ENCODE results near the gene ARID4B. TPM values are rescaled to one million over a fixed set of nuclear protein-coding genes. Genes with fewer than 3 reads are reported as not detected.

ARID4B gene
- polyA plus RNA-seq, 1 donor (not counting 4 experiments of a cell fraction or from before 2014, with no cell fraction given) = 12.7 TPM

DNA sequence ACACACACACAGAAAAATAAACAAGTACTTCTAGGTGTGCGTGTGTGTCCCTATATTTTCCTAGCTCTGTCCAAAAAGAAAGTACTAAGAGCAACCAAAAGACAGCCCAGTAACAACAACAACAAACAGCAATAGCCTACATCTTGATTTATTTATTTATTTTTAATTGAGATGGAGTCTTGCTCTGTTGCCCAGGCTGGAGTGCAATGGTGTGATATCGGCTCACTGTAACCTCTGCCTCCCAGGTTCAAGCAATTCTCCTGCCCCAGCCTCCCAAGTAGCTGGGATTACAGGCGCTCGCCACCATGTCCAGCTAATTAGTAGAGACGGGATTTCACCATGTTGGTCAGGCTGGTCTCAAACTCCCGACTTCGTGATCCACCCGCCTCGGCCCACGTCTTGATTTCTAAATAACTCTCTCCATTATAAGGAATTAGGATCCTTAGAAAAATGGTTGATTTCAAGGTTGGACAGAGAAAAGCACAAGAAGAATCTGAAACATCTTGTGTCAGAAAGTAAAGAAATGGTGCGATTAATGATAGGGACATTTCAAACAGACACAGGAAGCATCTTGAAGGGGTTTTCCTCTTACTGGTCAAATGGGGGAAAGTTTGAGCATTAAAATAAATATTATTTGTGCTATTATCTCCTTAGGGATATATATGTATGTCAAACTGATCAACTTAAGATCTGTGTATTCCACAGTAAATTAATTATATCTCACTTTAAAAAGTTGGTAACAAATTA lies 59.4 kb downstream of the ARID4B start:
- Histone ChIP-seq H3K27ac (ENCODE audit: control insufficient read depth, insufficient read depth, low read length) (no peak overlapping the region), H2AFZ (ENCODE audit: control insufficient read depth, low read length) (no peak overlapping the region), H3K9ac (ENCODE audit: control insufficient read depth, extremely low read depth, insufficient read depth, low read length) (no peak overlapping the region), H3K9me3 (ENCODE audit: control insufficient read depth, low read depth, low read length) (no peaks in the 10 kb centered on the region), H3K4me1 (ENCODE audit: control insufficient read depth, extremely low read depth, insufficient read depth, low read length) (peaks cover 4% of the 10 kb centered on the region), H3K36me3 (ENCODE audit: control insufficient read depth in 2 of 2, extremely low read depth in 1 of 2, insufficient read depth in 2 of 2, low read length in 2 of 2) (no peaks in the 10 kb centered on the region), H3K4me3 (ENCODE audit: control insufficient read depth in 2 of 3, extremely low read depth in 1 of 3, insufficient read depth in 2 of 3, low read depth in 1 of 3, low read length in 3 of 3) (no peak overlapping the region), H3K79me2 (ENCODE audit: control insufficient read depth, insufficient read depth, low read length) (peaks cover 81% of the 10 kb centered on the region), H4K20me1 (ENCODE audit: control insufficient read depth, extremely low read depth, insufficient read depth, low read length) (peaks cover 5% of the 10 kb centered on the region), H3K4me2 (ENCODE audit: control insufficient read depth, extremely low read depth, insufficient read depth, low read depth, low read length) (no peak overlapping the region), H3K9me1 (ENCODE audit: control insufficient read depth, extremely low read depth, insufficient read depth, low read length) (no peaks in the 10 kb centered on the region), H3K27me3 (ENCODE audit: control insufficient read depth, extremely low read depth, insufficient read depth, low read length) (no peaks in the 10 kb centered on the region)
- FAIRE-seq = no peak
- no peak for DNase-seq (ENCODE audit: low read depth, low spot score)
- TF ChIP-seq, protein P1, sequence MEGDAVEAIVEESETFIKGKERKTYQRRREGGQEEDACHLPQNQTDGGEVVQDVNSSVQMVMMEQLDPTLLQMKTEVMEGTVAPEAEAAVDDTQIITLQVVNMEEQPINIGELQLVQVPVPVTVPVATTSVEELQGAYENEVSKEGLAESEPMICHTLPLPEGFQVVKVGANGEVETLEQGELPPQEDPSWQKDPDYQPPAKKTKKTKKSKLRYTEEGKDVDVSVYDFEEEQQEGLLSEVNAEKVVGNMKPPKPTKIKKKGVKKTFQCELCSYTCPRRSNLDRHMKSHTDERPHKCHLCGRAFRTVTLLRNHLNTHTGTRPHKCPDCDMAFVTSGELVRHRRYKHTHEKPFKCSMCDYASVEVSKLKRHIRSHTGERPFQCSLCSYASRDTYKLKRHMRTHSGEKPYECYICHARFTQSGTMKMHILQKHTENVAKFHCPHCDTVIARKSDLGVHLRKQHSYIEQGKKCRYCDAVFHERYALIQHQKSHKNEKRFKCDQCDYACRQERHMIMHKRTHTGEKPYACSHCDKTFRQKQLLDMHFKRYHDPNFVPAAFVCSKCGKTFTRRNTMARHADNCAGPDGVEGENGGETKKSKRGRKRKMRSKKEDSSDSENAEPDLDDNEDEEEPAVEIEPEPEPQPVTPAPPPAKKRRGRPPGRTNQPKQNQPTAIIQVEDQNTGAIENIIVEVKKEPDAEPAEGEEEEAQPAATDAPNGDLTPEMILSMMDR (optimal IDR thresholded peaks at IDR 0.05 in 1 of 3, IDR thresholded peaks at IDR 0.05 in 1 of 3, conservative IDR thresholded peaks at IDR 0.05 in 1 of 3; ENCODE audit: extremely low read depth in 1 of 3, insufficient read depth in 2 of 3, low read length in 3 of 3) = no peak
- no peak for TF ChIP-seq EZH2 (IDR thresholded peaks at IDR 0.05; ENCODE audit: low read length)
- dilution Hi-C loops (cut with MboI; ENCODE audit: extremely low pct_ligation_motif_present, low sequenced_read_pairs) = no loop called here

DNA sequence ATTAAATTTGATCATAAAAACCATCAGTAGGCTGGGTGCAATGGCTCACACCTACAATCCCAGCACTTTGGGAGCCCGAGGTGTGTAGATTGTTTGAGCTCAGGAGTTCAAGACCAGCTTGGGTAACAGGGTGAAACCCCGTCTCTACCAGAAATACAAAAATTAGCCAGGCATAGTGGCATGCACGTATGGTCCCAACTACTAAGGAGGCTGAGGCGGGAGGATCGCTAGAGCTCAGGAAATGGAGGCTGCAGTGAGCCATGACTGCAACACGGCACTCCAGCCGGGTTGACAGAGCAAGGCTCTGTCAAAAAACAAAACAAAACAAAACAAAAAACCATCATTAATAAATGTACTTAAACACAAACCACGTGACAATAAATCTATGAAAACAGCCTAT lies 61.0 kb downstream of the ARID4B start:
- Histone ChIP-seq H3K79me2 (ENCODE audit: control insufficient read depth, insufficient read depth, low read length) (peaks cover 79% of the 10 kb centered on the region), H3K4me3 (ENCODE audit: control insufficient read depth in 2 of 3, extremely low read depth in 1 of 3, insufficient read depth in 2 of 3, low read depth in 1 of 3, low read length in 3 of 3) (no peak overlapping the region), H3K4me2 (ENCODE audit: control insufficient read depth, extremely low read depth, insufficient read depth, low read depth, low read length) (no peak overlapping the region), H3K27me3 (ENCODE audit: control insufficient read depth, extremely low read depth, insufficient read depth, low read length) (no peaks in the 10 kb centered on the region), H2AFZ (ENCODE audit: control insufficient read depth, low read length) (no peak overlapping the region), H3K9ac (ENCODE audit: control insufficient read depth, extremely low read depth, insufficient read depth, low read length) (no peak overlapping the region), H3K27ac (ENCODE audit: control insufficient read depth, insufficient read depth, low read length) (no peak overlapping the region), H3K36me3 (ENCODE audit: control insufficient read depth in 2 of 2, extremely low read depth in 1 of 2, insufficient read depth in 2 of 2, low read length in 2 of 2) (no peaks in the 10 kb centered on the region), H3K9me1 (ENCODE audit: control insufficient read depth, extremely low read depth, insufficient read depth, low read length) (no peaks in the 10 kb centered on the region), H3K9me3 (ENCODE audit: control insufficient read depth, low read depth, low read length) (no peaks in the 10 kb centered on the region), H3K4me1 (ENCODE audit: control insufficient read depth, extremely low read depth, insufficient read depth, low read length) (peaks cover 4% of the 10 kb centered on the region), H4K20me1 (ENCODE audit: control insufficient read depth, extremely low read depth, insufficient read depth, low read length) (peaks cover 5% of the 10 kb centered on the region)
- FAIRE-seq (no peak), DNase-seq (ENCODE audit: low read depth, low spot score) (no peak)
- TF ChIP-seq EZH2 (IDR thresholded peaks at IDR 0.05; ENCODE audit: low read length) = no peak
- TF ChIP-seq, protein P1 (optimal IDR thresholded peaks at IDR 0.05 in 1 of 3, IDR thresholded peaks at IDR 0.05 in 1 of 3, conservative IDR thresholded peaks at IDR 0.05 in 1 of 3; ENCODE audit: extremely low read depth in 1 of 3, insufficient read depth in 2 of 3, low read length in 3 of 3) = no peak
- dilution Hi-C loops (cut with MboI; ENCODE audit: extremely low pct_ligation_motif_present, low sequenced_read_pairs) = no loop called here

Measured in keratinocyte (primary cell).